ENCODE data around the gene TBC1D20. TPM values are rescaled to one million over a fixed set of nuclear protein-coding genes. Genes with fewer than 3 reads are reported as not detected.

TBC1D20 gene
- total and polyA plus RNA-seq, 2 experiments from 2014 or later: 4.8 to 15.0 TPM

GRCh38 chr20:388034-388994, 74.0 kb downstream of the TBC1D20 start:
- H3K36me3 Mint-ChIP-seq (ENCODE audit: low read depth): peaks cover 62% of the 10 kb centered on the region
- H3K27me3 Mint-ChIP-seq (ENCODE audit: insufficient read depth, low read depth, poor library complexity): peaks cover 6% of the 10 kb centered on the region
- no peak overlapping the region for H2AFZ ChIP-seq
- no peak overlapping the region for H3K4me2 ChIP-seq
- TF ChIP-seq REST (IDR thresholded peaks at IDR 0.05; ENCODE audit: unreplicated experiment) (no peak), ZNF462 (CRISPR knock-in tag; IDR thresholded peaks at IDR 0.05) (no peak)
- H3K4me1 ChIP-seq (ENCODE audit: insufficient read depth): no peaks in the 10 kb centered on the region
- no peaks in the 10 kb centered on the region; the same call in 1 of the 2 replicates for H4K20me1 ChIP-seq (replicated peaks; ENCODE audit: insufficient read depth)
- no peaks in the 10 kb centered on the region for H3K9me3 Mint-ChIP-seq
- H3K4me1 Mint-ChIP-seq: peaks cover 4% of the 10 kb centered on the region; the same call in 1 of the 3 replicates
- no peak overlapping the region for H3K27ac ChIP-seq (ENCODE audit: low read depth)
- 0 out of 2 replicates have a peak, but pooled peaks cover 3% of the 10 kb centered on the region for H3K79me2 ChIP-seq (replicated peaks; ENCODE audit: insufficient read depth)
- no peak for DNase-seq (ENCODE audit: low spot score)
- H3K4me3 ChIP-seq: no peak overlapping the region
- H3F3A ChIP-seq (replicated peaks; ENCODE audit: low read depth): no peaks in the 10 kb centered on the region
- H3K36me3 ChIP-seq (ENCODE audit: insufficient read depth): no peaks in the 10 kb centered on the region; the same call in 1 of the 2 replicates
- no peak overlapping the region for H3K27ac Mint-ChIP-seq
- H3K9me2 ChIP-seq (ENCODE audit: insufficient read depth): no peaks in the 10 kb centered on the region
- H3K4me3 Mint-ChIP-seq: no peak overlapping the region
- H3K27me3 ChIP-seq (ENCODE audit: insufficient read depth): no peaks in the 10 kb centered on the region
- ATAC-seq: no peak

Data from GM23338 (cell line).